K562 (cell line): ENCODE measurements around the gene PLCB4. TPM values are rescaled to one million over a fixed set of nuclear protein-coding genes. Genes with fewer than 3 reads are reported as not detected.
A peak's percentile ranks its signal among the peaks of the same experiment; 100 is the strongest.

Source experiments
- ATAC-seq: fragments of 200-7000 bp; cut with Tn5 transposase; 3 replicates; pipeline ENCODE4 v1.9.1; 2020; ENCODE audit warnings: moderate library complexity
- BruUV-seq: library from RNA; stranded (reverse); fragments of 400-500 nt; replicated peaks from 2 replicates; lab custom pipeline; 2021; lab: Mats Ljungman, UMichigan
- CTCF ChIA-PET: fragments of 300-600 bp; formaldehyde crosslinking; extraction: SDS; loops from one replicate; lab custom pipeline; 2021; ENCODE audit warnings: low intra/inter-chr PET ratio; lab: Yijun Ruan, JAX
- POLR2A ChIA-PET: fragments of 300-600, 350-650 bp; sonication (Branson Sonifier 250); formaldehyde crosslinking; extraction: SDS; loops from one replicate; lab custom pipeline; 2021; ENCODE audit warnings: antibody characterized with exemption, inconsistent platforms; lab: Yijun Ruan, JAX
- DNase-seq, 4 experiments: peaks; one replicate each; pipeline versions ENCODE4 v3.0.0 to v3.0.0-alpha.2; 2011 to 2018; ENCODE audit warnings: low spot score in 3 of 4, mixed read lengths in 3 of 4; ENCODE audit errors: extremely low read depth in 1 of 4
- FAIRE-seq: peaks from 2 replicates; lab custom pipeline; 2011; peaks lifted over from hg19 to GRCh38; lab: Jason Lieb, UNC
- H2AFZ ChIP-seq: 2 replicates; pipeline ENCODE4 v1.6.0; 2011; ENCODE audit warnings: low read depth, low read length, control low read depth, inconsistent platforms
- H3K27ac ChIP-seq: fragments of 200-600 bp; 3 replicates; pipeline ENCODE4 v1.8.0; 2011; ENCODE audit warnings: low read depth, mild to moderate bottlenecking, control low read depth, inconsistent platforms, low read length, moderate library complexity, mixed read lengths; ENCODE audit errors: extremely low read depth
- H3K27me3 ChIP-seq, 2 experiments: fragments of 300-600 bp in 1 of 2; 2 replicates in 1 of 2; 3 replicates in 1 of 2; pipeline versions ENCODE4 v1.6.0 to v1.8.0; 2011; ENCODE audit warnings: inconsistent platforms in 2 of 2, low read length in 2 of 2, mild to moderate bottlenecking in 1 of 2, mixed read lengths in 1 of 2, moderate library complexity in 1 of 2; ENCODE audit not compliant: control insufficient read depth in 2 of 2, insufficient read depth in 2 of 2
- H3K36me3 ChIP-seq: fragments of 300-600 bp; 3 replicates; pipeline ENCODE4 v1.8.0; 2011; ENCODE audit warnings: mild to moderate bottlenecking, low read length, inconsistent platforms; ENCODE audit not compliant: control insufficient read depth, insufficient read depth
- H3K4me1 ChIP-seq, 2 experiments: fragments of 200-600 bp in 1 of 2; replicated peaks in 1 of 2; 2 replicates in 1 of 2; 3 replicates in 1 of 2; pipeline versions ENCODE4 v1.5.1 to v1.8.0; 2011; ENCODE audit warnings: inconsistent platforms in 2 of 2, low read length in 2 of 2, mild to moderate bottlenecking in 1 of 2, mixed read lengths in 1 of 2, moderate library complexity in 1 of 2; ENCODE audit not compliant: control insufficient read depth in 2 of 2, insufficient read depth in 2 of 2
- H3K4me2 ChIP-seq: 2 replicates; pipeline ENCODE4 v1.6.1; 2011; ENCODE audit warnings: low read length, control low read depth, inconsistent platforms, mixed read lengths; ENCODE audit not compliant: insufficient read depth
- H3K4me3 ChIP-seq: fragments of 200-600 bp; sonication (generic), shearing (Covaris generic); 2 replicates; pipeline ENCODE4 v1.5.1; 2016; ENCODE audit warnings: control low read depth, inconsistent platforms
- H3K79me2 ChIP-seq: fragments of 200-600 bp; 3 replicates; pipeline ENCODE4 v1.8.0; 2011; ENCODE audit warnings: low read length, inconsistent platforms; ENCODE audit not compliant: control insufficient read depth, insufficient read depth
- H3K9ac ChIP-seq, 2 experiments: 2 replicates each; pipeline versions ENCODE4 v1.6.0 to v1.6.1; 2011; ENCODE audit warnings: low read depth in 2 of 2, low read length in 2 of 2, control low read depth in 1 of 2, inconsistent platforms in 1 of 2, mild to moderate bottlenecking in 1 of 2, mixed read lengths in 1 of 2; ENCODE audit not compliant: insufficient read depth in 1 of 2
- H3K9me1 ChIP-seq: one replicate; pipeline ENCODE4 v1.6.0; 2011; ENCODE audit warnings: inconsistent platforms, mild to moderate bottlenecking, low read length, moderate library complexity; ENCODE audit not compliant: control insufficient read depth, insufficient read depth
- H3K9me3 ChIP-seq: replicated peaks from 2 replicates; pipeline ENCODE4 v1.5.1; 2011; ENCODE audit warnings: low read depth, low read length, inconsistent platforms; ENCODE audit not compliant: control insufficient read depth, insufficient read depth
- H4K20me1 ChIP-seq: replicated peaks from 2 replicates; pipeline ENCODE4 v1.6.1; 2011; ENCODE audit warnings: low read length, inconsistent platforms, mixed read lengths; ENCODE audit not compliant: control insufficient read depth, insufficient read depth
- CBFA2T3 ChIP-seq: fragments of 450-650 bp; IDR thresholded peaks from 2 replicates; pipeline ENCODE4 v1.6.1; 2017
- CREM ChIP-seq: IDR thresholded peaks from 2 replicates; pipeline ENCODE4 v1.6.1; 2014; ENCODE audit warnings: antibody characterized with exemption, low read depth
- FOXM1 ChIP-seq, 2 experiments: fragments of 450-650 bp in 1 of 2; sonication (generic) in 1 of 2; formaldehyde crosslinking in 1 of 2; IDR thresholded peaks; 2 replicates each; pipeline versions ENCODE4 v1.6.1 to v1.9.0; 2017 to 2022; ENCODE audit warnings: low read depth in 2 of 2, mild to moderate bottlenecking in 2 of 2, missing genetic modification reagents in 1 of 2, moderate library complexity in 1 of 2
- GATAD2B ChIP-seq: fragments of 450-650 bp; IDR thresholded peaks from 2 replicates; pipeline ENCODE4 v1.6.1; 2017; ENCODE audit warnings: mild to moderate bottlenecking, borderline replicate concordance
- MEIS2 ChIP-seq: fragments of 450-650 bp; IDR thresholded peaks from 2 replicates; pipeline ENCODE4 v1.6.1; 2014; ENCODE audit warnings: mild to moderate bottlenecking; ENCODE audit not compliant: partially characterized antibody
- OTX1 ChIP-seq: fragments of 450-650 bp; formaldehyde crosslinking; IDR thresholded peaks from 2 replicates; pipeline ENCODE4 v1.4.0; 2022; ENCODE audit warnings: mild to moderate bottlenecking
- RAD21 ChIP-seq, 2 experiments: fragments of 250-450 bp in 1 of 2; fragments of 450-650 bp in 1 of 2; sonication (Bioruptor Pico) in 1 of 2; formaldehyde crosslinking in 1 of 2; IDR thresholded peaks in 1 of 2; conservative IDR thresholded peaks in 1 of 2; 2 replicates each; pipeline versions ENCODE4 v1.4.0 to v1.8.0; 2020 to 2022; ENCODE audit warnings: mild to moderate bottlenecking in 2 of 2, moderate library complexity in 1 of 2
- SMAD4 ChIP-seq: fragments of 250-450 bp; sonication (Bioruptor Pico); conservative IDR thresholded peaks from 2 replicates; pipeline ENCODE4 v1.8.0; 2021; ENCODE audit warnings: inconsistent platforms, mild to moderate bottlenecking, moderate library complexity
- SMARCE1 ChIP-seq: fragments of 450-650 bp; IDR thresholded peaks from 2 replicates; pipeline ENCODE4 v1.7.1; 2016; ENCODE audit warnings: mild to moderate bottlenecking
- SNRNP70 ChIP-seq: fragments of 200-400 bp; formaldehyde crosslinking; optimal IDR thresholded peaks from 2 replicates; pipeline ENCODE3; 2017; ENCODE audit warnings: low read depth, low read length
- SREBF1 ChIP-seq: fragments of 150-350 bp; IDR thresholded peaks from 2 replicates; pipeline ENCODE4 v1.6.1; 2014; ENCODE audit warnings: antibody characterized with exemption, low read depth, low read length, borderline replicate concordance
- SRSF7 ChIP-seq: fragments of 200-400 bp; formaldehyde crosslinking; optimal IDR thresholded peaks from 2 replicates; pipeline ENCODE3; 2017; ENCODE audit warnings: mild to moderate bottlenecking, low read depth, low read length
- WGBS: fragments of 100-300 bp; shearing (Covaris generic); methylation state at CpG from one replicate; pipeline ENCODE4 v1.1.6; 2016; ENCODE audit warnings: low coverage, mixed read lengths; ENCODE audit not compliant: insufficient coverage; ENCODE audit errors: missing lambda C conversion rate; 5-methylcytosine and 5-hydroxymethylcytosine counted together
- in situ Hi-C: fragments of 300-500 bp; cut with MboI; formaldehyde crosslinking; loops from 4 replicates; pipeline ENCODE4 v1.15.0; 2018; ENCODE audit warnings: inconsistent platforms, mixed read lengths
- intact Hi-C: fragments of 100-400 bp; cut with micrococcal nuclease; formaldehyde crosslinking; loops from 2 replicates; pipeline ENCODE4 v1.14.2; 2022
- polyA plus RNA-seq, 8 experiments: library from polyadenylated mRNA; depleted of rRNA in 4 of 8; stranded (reverse) in 5 of 8; unstranded in 3 of 8; fragments of >200 nt; fragmentation: Nextera tagmentation in 2 of 8; fragmentation: Illumina TruSeq in 1 of 8; extraction: Ambion mirVana in 2 of 8; extraction: Trizol in 1 of 8; gene quantifications; 2 replicates each; pipeline versions ENCODE4 v1.2.1 to v1.2.3, GENCODE V29; 2011 to 2014; ENCODE audit warnings: inconsistent platforms in 1 of 8, missing spikeins in 1 of 8
- total RNA-seq, 7 experiments: library from RNA; depleted of rRNA in 6 of 7; stranded (reverse); fragments of >200 nt in 6 of 7; fragmentation: Illumina TruSeq in 2 of 7; extraction: Trizol in 2 of 7; gene quantifications; 2 replicates each; pipeline versions ENCODE4 v1.2.1 to v1.2.3, GENCODE V29; 2011 to 2021; ENCODE audit warnings: low replicate concordance in 1 of 7
- TF ChIP-seq, protein P1 (sequence below): fragments of 250-450 bp; sonication (Bioruptor Pico); IDR thresholded peaks from 2 replicates; pipeline ENCODE4 v1.8.0; 2022; ENCODE audit warnings: inconsistent platforms, mild to moderate bottlenecking, moderate library complexity, borderline replicate concordance
- TF ChIP-seq, protein P2 (sequence below): fragments of 450-650 bp; IDR thresholded peaks from 2 replicates; pipeline ENCODE4 v1.6.1; 2018; ENCODE audit not compliant: partially characterized antibody
- TF ChIP-seq, protein P3 (sequence below): fragments of 200-800 bp; sonication (Bioruptor generic); IDR thresholded peaks from 2 replicates; pipeline ENCODE4 v1.6.1; 2017; ENCODE audit warnings: missing genetic modification characterization, missing compliant biosample characterization

PLCB4 gene
- total and polyA plus RNA-seq, 9 of the 15 experiments (the other 6 are each of a cell fraction or from before 2014, with no cell fraction given), result 0.20 to 2.9 (median 0.52) TPM

DNA sequence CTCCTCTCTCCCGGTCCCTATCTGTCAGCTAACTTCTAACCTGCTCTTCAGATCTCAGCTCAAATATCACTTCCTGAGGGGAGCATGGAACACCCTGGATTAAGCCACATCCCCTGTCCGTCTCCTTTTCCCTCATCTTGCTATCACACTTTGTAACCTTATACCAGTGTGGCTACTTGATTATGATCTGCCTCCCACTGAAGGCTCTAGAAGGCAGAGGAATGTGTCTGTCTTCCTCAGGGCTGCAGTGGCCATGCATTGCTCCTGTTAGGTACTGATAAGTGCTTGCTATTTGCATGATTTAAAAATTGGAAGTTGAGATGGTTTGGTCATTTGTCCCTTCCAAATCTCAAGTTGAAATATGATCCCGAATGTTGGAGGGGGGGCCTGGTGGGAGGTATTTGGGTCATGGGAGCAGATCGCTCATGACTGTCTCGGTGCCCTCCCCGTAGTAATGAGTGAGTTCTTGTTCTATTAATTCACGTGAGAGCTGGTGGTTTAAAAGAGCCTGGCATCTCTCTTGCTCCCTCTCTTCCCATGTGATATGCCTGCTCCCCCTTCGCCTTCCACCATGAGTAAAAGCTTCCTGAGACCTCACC lies 71.4 kb downstream of the PLCB4 start:
- peak; percentile 30 to 82 (median 46) for DNase-seq
- CTCF ChIA-PET, result no interaction called here
- 3% methylated on average over 5 of the region's 8 CpGs for WGBS
- in situ Hi-C loops, result no loop called here
- peak overlapping the region; percentile 66 for H3K4me2 ChIP-seq
- no peaks in the 10 kb centered on the region for H4K20me1 ChIP-seq
- peak; percentile 95 for FAIRE-seq
- POLR2A ChIA-PET, result interaction anchor here (1.0 kb wide), 1 partner anchor 9 kb away, joined by 6 read pairs; no protein-coding TSS in a partner anchor
- BruUV-seq, result no TSS peak
- H3K9ac ChIP-seq, result peak overlapping the region in 1 of 2 experiments; percentile 49; a peak in 2 of 4 replicates
- H3K9me1 ChIP-seq, result no peaks in the 10 kb centered on the region
- peaks cover 0 to 26% of the 10 kb centered on the region in 2 experiments; a peak in 2 of 5 replicates for H3K4me1 ChIP-seq
- peak; percentile 80 for ATAC-seq
- H3K36me3 ChIP-seq, result no peaks in the 10 kb centered on the region
- peak overlapping the region; percentile 75 for H3K27ac ChIP-seq
- H2AFZ ChIP-seq, result peak overlapping the region; percentile 59; the same call in 1 of the 2 replicates
- no peaks in the 10 kb centered on the region for H3K27me3 ChIP-seq
- no peak overlapping the region for H3K4me3 ChIP-seq
- no peaks in the 10 kb centered on the region for H3K79me2 ChIP-seq
- intact Hi-C loops, result no loop called here
- no peaks in the 10 kb centered on the region for H3K9me3 ChIP-seq
- TF ChIP-seq FOXM1 (IDR thresholded peaks at IDR 0.05; ENCODE audit: low read depth) (peak; percentile 74), FOXM1 (CRISPR knock-in tag; IDR thresholded peaks at IDR 0.05; ENCODE audit: low read depth) (no peak), MEIS2 (peak; percentile 44), RAD21 (CRISPR knock-in tag; conservative IDR thresholded peaks at IDR 0.05 in 1 of 2, IDR thresholded peaks at IDR 0.05 in 1 of 2) (0 out of 4 replicates have a peak, but pooled peaks of 1 of the 2 experiments have one; percentile 4), SMARCE1 (peak; percentile 54; the same call in 1 of the 2 replicates), OTX1 (no peak), SMAD4 (CRISPR knock-in tag) (peak; percentile 32; the same call in 1 of the 2 replicates), SNRNP70 (no peak), CREM (peak; percentile 28; the same call in 1 of the 2 replicates), CBFA2T3 (peak; percentile 91), SREBF1 (no peak), SRSF7 (no peak), GATAD2B (0 out of 2 replicates have a peak, but pooled peaks have one; percentile 63)
- TF ChIP-seq, protein P1, sequence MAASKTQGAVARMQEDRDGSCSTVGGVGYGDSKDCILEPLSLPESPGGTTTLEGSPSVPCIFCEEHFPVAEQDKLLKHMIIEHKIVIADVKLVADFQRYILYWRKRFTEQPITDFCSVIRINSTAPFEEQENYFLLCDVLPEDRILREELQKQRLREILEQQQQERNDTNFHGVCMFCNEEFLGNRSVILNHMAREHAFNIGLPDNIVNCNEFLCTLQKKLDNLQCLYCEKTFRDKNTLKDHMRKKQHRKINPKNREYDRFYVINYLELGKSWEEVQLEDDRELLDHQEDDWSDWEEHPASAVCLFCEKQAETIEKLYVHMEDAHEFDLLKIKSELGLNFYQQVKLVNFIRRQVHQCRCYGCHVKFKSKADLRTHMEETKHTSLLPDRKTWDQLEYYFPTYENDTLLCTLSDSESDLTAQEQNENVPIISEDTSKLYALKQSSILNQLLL (CRISPR knock-in tag), result no peak
- TF ChIP-seq, protein P2, sequence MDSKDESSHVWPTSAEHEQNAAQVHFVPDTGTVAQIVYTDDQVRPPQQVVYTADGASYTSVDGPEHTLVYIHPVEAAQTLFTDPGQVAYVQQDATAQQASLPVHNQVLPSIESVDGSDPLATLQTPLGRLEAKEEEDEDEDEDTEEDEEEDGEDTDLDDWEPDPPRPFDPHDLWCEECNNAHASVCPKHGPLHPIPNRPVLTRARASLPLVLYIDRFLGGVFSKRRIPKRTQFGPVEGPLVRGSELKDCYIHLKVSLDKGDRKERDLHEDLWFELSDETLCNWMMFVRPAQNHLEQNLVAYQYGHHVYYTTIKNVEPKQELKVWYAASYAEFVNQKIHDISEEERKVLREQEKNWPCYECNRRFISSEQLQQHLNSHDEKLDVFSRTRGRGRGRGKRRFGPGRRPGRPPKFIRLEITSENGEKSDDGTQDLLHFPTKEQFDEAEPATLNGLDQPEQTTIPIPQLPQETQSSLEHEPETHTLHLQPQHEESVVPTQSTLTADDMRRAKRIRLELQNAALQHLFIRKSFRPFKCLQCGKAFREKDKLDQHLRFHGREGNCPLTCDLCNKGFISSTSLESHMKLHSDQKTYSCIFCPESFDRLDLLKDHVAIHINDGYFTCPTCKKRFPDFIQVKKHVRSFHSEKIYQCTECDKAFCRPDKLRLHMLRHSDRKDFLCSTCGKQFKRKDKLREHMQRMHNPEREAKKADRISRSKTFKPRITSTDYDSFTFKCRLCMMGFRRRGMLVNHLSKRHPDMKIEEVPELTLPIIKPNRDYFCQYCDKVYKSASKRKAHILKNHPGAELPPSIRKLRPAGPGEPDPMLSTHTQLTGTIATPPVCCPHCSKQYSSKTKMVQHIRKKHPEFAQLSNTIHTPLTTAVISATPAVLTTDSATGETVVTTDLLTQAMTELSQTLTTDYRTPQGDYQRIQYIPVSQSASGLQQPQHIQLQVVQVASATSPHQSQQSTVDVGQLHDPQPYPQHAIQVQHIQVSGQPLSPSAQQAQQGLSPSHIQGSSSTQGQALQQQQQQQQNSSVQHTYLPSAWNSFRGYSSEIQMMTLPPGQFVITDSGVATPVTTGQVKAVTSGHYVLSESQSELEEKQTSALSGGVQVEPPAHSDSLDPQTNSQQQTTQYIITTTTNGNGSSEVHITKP, result peak; percentile 81
- TF ChIP-seq, protein P3, sequence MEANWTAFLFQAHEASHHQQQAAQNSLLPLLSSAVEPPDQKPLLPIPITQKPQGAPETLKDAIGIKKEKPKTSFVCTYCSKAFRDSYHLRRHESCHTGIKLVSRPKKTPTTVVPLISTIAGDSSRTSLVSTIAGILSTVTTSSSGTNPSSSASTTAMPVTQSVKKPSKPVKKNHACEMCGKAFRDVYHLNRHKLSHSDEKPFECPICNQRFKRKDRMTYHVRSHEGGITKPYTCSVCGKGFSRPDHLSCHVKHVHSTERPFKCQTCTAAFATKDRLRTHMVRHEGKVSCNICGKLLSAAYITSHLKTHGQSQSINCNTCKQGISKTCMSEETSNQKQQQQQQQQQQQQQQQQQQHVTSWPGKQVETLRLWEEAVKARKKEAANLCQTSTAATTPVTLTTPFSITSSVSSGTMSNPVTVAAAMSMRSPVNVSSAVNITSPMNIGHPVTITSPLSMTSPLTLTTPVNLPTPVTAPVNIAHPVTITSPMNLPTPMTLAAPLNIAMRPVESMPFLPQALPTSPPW (CRISPR knock-in tag), result peak; percentile 87
